ENCODE results near the gene CLPSL2. TPM values are rescaled to one million over a fixed set of nuclear protein-coding genes. Genes with fewer than 3 reads are reported as not detected.

CLPSL2 gene
- total RNA-seq, 4 donors from 2014 or later: not detected

DNA sequence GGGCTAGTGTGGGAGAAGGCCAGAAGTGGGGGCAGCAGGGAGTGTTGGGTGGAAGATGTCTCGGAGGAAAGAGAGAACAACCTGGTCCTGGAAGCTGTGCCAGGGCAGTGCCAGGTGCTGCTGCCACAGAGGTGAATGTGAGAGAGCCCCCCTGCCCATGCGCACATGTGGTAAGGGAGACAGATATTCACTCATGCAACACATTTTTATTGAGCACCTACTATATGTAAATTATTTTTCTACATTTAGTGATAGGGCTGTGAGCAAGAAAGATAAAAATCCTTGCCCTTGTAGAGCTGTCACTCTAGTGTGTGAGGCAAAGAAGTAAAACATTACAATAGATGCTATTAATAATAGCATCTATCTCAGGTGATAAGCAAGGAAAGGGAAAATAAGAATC, 4.9 kb downstream of the CLPSL2 start:
- DNase-seq (ENCODE audit: extremely low spot score): no peak
- 100% methylated on average over 2 of the region's 2 CpGs for WGBS

DNA sequence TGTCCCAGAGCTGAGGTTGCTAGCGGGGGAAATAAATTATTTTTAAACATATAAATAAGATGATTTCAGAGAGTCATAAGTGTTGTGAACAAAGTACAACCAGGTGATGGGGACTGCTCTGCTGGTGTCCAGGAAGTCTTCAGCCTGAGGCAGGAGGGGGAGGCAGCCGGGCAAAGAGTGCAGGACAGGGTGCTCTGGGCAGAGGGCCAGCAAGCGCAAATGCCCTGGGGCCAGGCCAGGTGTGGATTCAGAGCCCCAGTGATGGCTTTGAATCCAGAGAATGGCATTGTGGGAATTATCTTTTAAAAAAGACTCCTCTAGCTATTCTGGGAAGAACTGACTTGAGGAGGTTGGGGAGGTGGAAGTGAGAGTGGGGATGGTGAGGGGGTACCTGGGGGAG, 6.0 kb downstream of the CLPSL2 start:
- H3K36me3 ChIP-seq: no peaks in the 10 kb centered on the region

More for the DNA sequence above, 4.9 kb downstream of the CLPSL2 start:
- no peaks in the 10 kb centered on the region for H3K36me3 ChIP-seq
- no peak overlapping the region for H3K27ac ChIP-seq (replicated peaks in 1 of 4)
- H3K4me1 ChIP-seq: peaks cover 6 to 8% (median 7%) of the 10 kb centered on the region in 4 donors
- intact Hi-C loops (cut with DNase I): no loop called here
- TF ChIP-seq POLR2AphosphoS5 (IDR thresholded peaks at IDR 0.05): no peak
- TF ChIP-seq, protein P1, sequence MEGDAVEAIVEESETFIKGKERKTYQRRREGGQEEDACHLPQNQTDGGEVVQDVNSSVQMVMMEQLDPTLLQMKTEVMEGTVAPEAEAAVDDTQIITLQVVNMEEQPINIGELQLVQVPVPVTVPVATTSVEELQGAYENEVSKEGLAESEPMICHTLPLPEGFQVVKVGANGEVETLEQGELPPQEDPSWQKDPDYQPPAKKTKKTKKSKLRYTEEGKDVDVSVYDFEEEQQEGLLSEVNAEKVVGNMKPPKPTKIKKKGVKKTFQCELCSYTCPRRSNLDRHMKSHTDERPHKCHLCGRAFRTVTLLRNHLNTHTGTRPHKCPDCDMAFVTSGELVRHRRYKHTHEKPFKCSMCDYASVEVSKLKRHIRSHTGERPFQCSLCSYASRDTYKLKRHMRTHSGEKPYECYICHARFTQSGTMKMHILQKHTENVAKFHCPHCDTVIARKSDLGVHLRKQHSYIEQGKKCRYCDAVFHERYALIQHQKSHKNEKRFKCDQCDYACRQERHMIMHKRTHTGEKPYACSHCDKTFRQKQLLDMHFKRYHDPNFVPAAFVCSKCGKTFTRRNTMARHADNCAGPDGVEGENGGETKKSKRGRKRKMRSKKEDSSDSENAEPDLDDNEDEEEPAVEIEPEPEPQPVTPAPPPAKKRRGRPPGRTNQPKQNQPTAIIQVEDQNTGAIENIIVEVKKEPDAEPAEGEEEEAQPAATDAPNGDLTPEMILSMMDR (IDR thresholded peaks at IDR 0.05): no peak
- TF ChIP-seq POLR2A (IDR thresholded peaks at IDR 0.05; ENCODE audit: low read depth): no peak
- TF ChIP-seq EP300 (IDR thresholded peaks at IDR 0.05): no peak
- H3K9me3 ChIP-seq: no peaks in the 10 kb centered on the region
- H3K27me3 ChIP-seq: peaks cover 2 to 75% (median 6%) of the 10 kb centered on the region in 4 donors
- no peak overlapping the region for H3K4me3 ChIP-seq

DNA sequence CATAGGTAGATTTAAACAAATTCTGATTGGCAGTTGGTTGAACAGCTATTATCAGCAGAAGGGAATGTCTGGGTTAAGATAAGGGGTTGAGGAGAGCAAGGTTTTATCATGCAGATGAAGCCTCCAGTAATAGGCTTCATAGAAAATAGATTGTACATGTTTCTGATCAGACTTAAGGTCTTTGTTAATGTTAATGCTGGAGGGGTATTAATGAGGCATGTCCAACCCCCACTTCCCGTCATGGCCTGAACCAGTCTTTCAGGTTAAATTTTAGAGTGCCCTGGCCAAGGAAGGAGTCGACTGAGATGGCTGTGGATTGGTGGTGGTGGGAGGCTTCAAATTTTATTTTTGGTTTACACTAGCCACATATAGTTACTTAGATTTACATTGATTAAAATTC, 7.8 kb downstream of the CLPSL2 start:
- WGBS: 85% methylated on average over 2 of the region's 2 CpGs
- Histone ChIP-seq H3K9me3 (no peaks in the 10 kb centered on the region), H3K4me3 (no peak overlapping the region), H3K4me1 (peaks cover 0 to 5% (median 2%) of the 10 kb centered on the region in 4 donors), H3K27me3 (peaks cover 0 to 85% (median 18%) of the 10 kb centered on the region in 4 donors), H3K27ac (replicated peaks in 1 of 4) (no peak overlapping the region), H3K36me3 (no peaks in the 10 kb centered on the region)
- intact Hi-C loops (cut with DNase I): no loop called here
- TF ChIP-seq POLR2A (IDR thresholded peaks at IDR 0.05; ENCODE audit: low read depth) (no peak), POLR2AphosphoS5 (IDR thresholded peaks at IDR 0.05) (no peak), EP300 (IDR thresholded peaks at IDR 0.05) (no peak)
- TF ChIP-seq, protein P1 (IDR thresholded peaks at IDR 0.05): no peak
- no peak for DNase-seq (ENCODE audit: extremely low spot score)

More for the DNA sequence above, 6.0 kb downstream of the CLPSL2 start:
- 66% methylated on average over 3 of the region's 3 CpGs for WGBS
- Histone ChIP-seq H3K9me3 (no peaks in the 10 kb centered on the region), H3K27me3 (peaks cover 0 to 75% (median 9%) of the 10 kb centered on the region in 4 donors), H3K4me3 (no peak overlapping the region), H3K4me1 (peaks cover 0 to 5% (median 2%) of the 10 kb centered on the region in 4 donors), H3K27ac (replicated peaks in 1 of 4) (no peak overlapping the region)
- no peak for DNase-seq (ENCODE audit: extremely low spot score)
- TF ChIP-seq POLR2AphosphoS5 (IDR thresholded peaks at IDR 0.05) (no peak), POLR2A (IDR thresholded peaks at IDR 0.05; ENCODE audit: low read depth) (no peak), EP300 (IDR thresholded peaks at IDR 0.05) (no peak)
- TF ChIP-seq, protein P1 (IDR thresholded peaks at IDR 0.05): no peak
- intact Hi-C loops (cut with DNase I): no loop called here

DNA sequence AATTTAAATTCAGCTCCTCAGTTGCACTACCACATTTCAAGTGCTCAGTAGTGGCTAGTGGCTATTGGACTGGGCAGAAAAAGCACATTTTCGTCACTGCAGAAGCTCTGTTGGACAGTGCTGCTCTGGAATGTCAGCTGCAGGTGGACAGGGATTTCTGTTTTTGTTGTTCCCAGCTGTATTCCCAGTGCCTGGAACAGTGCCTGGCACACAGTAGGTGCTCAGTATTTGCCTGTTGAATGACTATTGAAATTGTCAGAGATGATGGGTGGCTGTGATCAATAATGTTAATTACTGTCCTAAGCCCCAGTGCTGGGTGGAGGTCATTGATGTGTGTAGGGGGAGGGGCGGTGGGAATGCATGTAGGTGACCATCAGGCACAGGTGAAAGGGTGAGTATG, 9.9 kb downstream of the CLPSL2 start:
- H3K27ac ChIP-seq (replicated peaks in 1 of 4): no peak overlapping the region
- 63% methylated on average over 2 of the region's 2 CpGs for WGBS
- intact Hi-C loops (cut with DNase I): no loop called here
- TF ChIP-seq EP300 (IDR thresholded peaks at IDR 0.05): no peak
- no peak for TF ChIP-seq POLR2A (IDR thresholded peaks at IDR 0.05; ENCODE audit: low read depth)
- no peak for TF ChIP-seq POLR2AphosphoS5 (IDR thresholded peaks at IDR 0.05)
- TF ChIP-seq, protein P1 (IDR thresholded peaks at IDR 0.05): no peak
- no peak for DNase-seq (ENCODE audit: extremely low spot score)
- peaks cover 0 to 82% (median 20%) of the 10 kb centered on the region in 4 donors for H3K27me3 ChIP-seq
- peaks cover 0 to 5% (median 2%) of the 10 kb centered on the region in 4 donors for H3K4me1 ChIP-seq
- no peaks in the 10 kb centered on the region for H3K36me3 ChIP-seq
- no peak overlapping the region for H3K4me3 ChIP-seq
- no peaks in the 10 kb centered on the region for H3K9me3 ChIP-seq

DNA sequence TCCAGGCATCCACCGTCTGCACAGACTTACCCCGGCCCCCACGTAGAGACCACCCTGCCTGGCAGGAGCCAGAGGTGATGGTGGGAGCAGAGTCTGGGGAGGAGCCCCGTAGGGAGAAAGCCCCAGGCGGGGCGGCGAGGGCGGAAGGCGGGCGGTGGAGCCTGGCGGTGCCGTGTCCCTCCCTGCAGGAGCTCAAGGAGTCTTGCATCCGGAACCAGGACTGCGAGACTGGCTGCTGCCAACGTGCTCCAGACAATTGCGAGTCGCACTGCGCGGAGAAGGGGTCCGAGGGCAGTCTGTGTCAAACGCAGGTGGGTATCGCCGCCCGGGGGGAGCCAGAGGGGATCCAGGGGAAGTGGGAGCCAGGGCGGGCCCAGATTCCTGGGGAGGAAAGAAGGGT, 10.4 kb downstream of the CLPSL2 start:
- TF ChIP-seq EP300 (IDR thresholded peaks at IDR 0.05) (no peak), POLR2AphosphoS5 (IDR thresholded peaks at IDR 0.05) (no peak), POLR2A (IDR thresholded peaks at IDR 0.05; ENCODE audit: low read depth) (no peak)
- TF ChIP-seq, protein P1 (IDR thresholded peaks at IDR 0.05): no peak
- Histone ChIP-seq H3K36me3 (no peaks in the 10 kb centered on the region), H3K27ac (replicated peaks in 1 of 4) (no peak overlapping the region), H3K4me1 (peaks cover 0 to 5% (median 2%) of the 10 kb centered on the region in 4 donors), H3K4me3 (no peak overlapping the region), H3K9me3 (no peaks in the 10 kb centered on the region), H3K27me3 (peaks cover 0 to 85% (median 20%) of the 10 kb centered on the region in 4 donors)
- WGBS: 57% methylated on average over 23 of the region's 25 CpGs
- DNase-seq (ENCODE audit: extremely low spot score): no peak
- intact Hi-C loops (cut with DNase I): loop anchor here (1.0 kb wide), 1 partner anchor 11 kb away; no protein-coding TSS in a partner anchor

Measured in esophagus muscularis mucosa (tissue), 4 donors.